Erythroblast (primary cell): Measurements from ENCODE around the gene CZIB.

ENCODE experiments used
- GATA1 ChIP-seq: IDR thresholded peaks from 2 replicates; pipeline ENCODE4 v1.6.1; 2011; ENCODE audit warnings: low read depth, mild to moderate bottlenecking, control low read depth, low read length, moderate library complexity
- POLR2A ChIP-seq: IDR thresholded peaks from 2 replicates; pipeline ENCODE4 v1.6.1; 2011; ENCODE audit warnings: mild to moderate bottlenecking, low read length

DNA sequence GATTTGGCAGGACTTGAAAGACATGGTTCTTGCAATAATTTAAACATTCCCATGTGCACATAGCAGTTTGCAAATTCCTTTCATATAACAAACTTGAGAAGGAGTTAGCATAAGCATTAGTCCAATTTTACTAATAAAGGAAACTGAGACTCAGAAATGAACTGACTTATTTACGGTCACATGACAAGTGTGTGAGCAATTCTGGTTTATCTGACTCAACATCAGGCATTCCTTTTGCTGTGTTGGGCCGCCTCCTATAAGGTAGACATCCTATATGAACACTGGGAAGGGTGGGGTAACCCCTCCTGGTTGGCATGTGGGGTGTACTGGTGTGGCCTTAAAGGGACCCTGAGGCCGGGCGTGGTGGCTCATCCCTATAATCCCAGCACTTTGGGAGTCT lies 32.3 kb downstream of the CZIB start:
- TF ChIP-seq POLR2A, result no peak
- no peak for TF ChIP-seq GATA1
